Measurements from ENCODE around the gene ADAMTS17. TPM values are rescaled to one million over a fixed set of nuclear protein-coding genes. Genes with fewer than 3 reads are reported as not detected.
A peak's percentile ranks its signal among the peaks of the same experiment; 100 is the strongest.

ADAMTS17 gene
- total and polyA plus RNA-seq, 4 donors: 0.28 to 46.9 (median 9.1) TPM

- peaks cover 0 to 2% (median 0%) of the 10 kb centered on the region in 4 donors for H3K36me3 ChIP-seq (ENCODE audit: control insufficient read depth in 4 of 4, insufficient read depth in 3 of 4, low read depth in 1 of 4, low read length in 3 of 4)
- TF ChIP-seq RAD21 (IDR thresholded peaks at IDR 0.05): peak; percentile 54 to 74
- TF ChIP-seq EGR1 (IDR thresholded peaks at IDR 0.05; ENCODE audit: low read depth in 2 of 2): peak in 1 of 2 donors; percentile 14
- peak; percentile 80 for TF ChIP-seq YY1 (IDR thresholded peaks at IDR 0.05)
- peak; percentile 78 for TF ChIP-seq ZBTB33 (IDR thresholded peaks at IDR 0.05)
- TF ChIP-seq SP1 (IDR thresholded peaks at IDR 0.05): peak; percentile 90
- TF ChIP-seq HNF4A (conservative IDR thresholded peaks at IDR 0.05): peak; percentile 99 to 100
- TF ChIP-seq GABPA (IDR thresholded peaks at IDR 0.05 in 1 of 2, conservative IDR thresholded peaks at IDR 0.05 in 1 of 2): peak in 1 of 2 donors; percentile 16
- peak; percentile 54 to 81 for TF ChIP-seq JUND (IDR thresholded peaks at IDR 0.05)
- no peak for TF ChIP-seq REST (IDR thresholded peaks at IDR 0.05)
- peak; percentile 97 to 98 for TF ChIP-seq RXRA (IDR thresholded peaks at IDR 0.05)
- TF ChIP-seq NR2F2 (IDR thresholded peaks at IDR 0.05): peak; percentile 92
- TF ChIP-seq TAF1 (conservative IDR thresholded peaks at IDR 0.05): no peak
- TF ChIP-seq, protein P1, sequence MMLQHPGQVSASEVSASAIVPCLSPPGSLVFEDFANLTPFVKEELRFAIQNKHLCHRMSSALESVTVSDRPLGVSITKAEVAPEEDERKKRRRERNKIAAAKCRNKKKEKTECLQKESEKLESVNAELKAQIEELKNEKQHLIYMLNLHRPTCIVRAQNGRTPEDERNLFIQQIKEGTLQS (IDR thresholded peaks at IDR 0.05): peak; percentile 54
- TF ChIP-seq FOXA2 (IDR thresholded peaks at IDR 0.05): peak; percentile 33
- TF ChIP-seq, protein P2, sequence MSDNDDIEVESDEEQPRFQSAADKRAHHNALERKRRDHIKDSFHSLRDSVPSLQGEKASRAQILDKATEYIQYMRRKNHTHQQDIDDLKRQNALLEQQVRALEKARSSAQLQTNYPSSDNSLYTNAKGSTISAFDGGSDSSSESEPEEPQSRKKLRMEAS (IDR thresholded peaks at IDR 0.05): peak; percentile 82
- TF ChIP-seq, protein P3, sequence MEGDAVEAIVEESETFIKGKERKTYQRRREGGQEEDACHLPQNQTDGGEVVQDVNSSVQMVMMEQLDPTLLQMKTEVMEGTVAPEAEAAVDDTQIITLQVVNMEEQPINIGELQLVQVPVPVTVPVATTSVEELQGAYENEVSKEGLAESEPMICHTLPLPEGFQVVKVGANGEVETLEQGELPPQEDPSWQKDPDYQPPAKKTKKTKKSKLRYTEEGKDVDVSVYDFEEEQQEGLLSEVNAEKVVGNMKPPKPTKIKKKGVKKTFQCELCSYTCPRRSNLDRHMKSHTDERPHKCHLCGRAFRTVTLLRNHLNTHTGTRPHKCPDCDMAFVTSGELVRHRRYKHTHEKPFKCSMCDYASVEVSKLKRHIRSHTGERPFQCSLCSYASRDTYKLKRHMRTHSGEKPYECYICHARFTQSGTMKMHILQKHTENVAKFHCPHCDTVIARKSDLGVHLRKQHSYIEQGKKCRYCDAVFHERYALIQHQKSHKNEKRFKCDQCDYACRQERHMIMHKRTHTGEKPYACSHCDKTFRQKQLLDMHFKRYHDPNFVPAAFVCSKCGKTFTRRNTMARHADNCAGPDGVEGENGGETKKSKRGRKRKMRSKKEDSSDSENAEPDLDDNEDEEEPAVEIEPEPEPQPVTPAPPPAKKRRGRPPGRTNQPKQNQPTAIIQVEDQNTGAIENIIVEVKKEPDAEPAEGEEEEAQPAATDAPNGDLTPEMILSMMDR (IDR thresholded peaks at IDR 0.05; ENCODE audit: low read depth, low read length, missing input control): peak; percentile 28
- peak; percentile 55 for TF ChIP-seq FOXA1 (IDR thresholded peaks at IDR 0.05)
- TF ChIP-seq HNF4G (IDR thresholded peaks at IDR 0.05): peak; percentile 98
- peaks cover 5 to 36% (median 32%) of the 10 kb centered on the region in 4 donors for H3K4me1 ChIP-seq (ENCODE audit: control insufficient read depth in 4 of 4, insufficient read depth in 4 of 4, low read length in 3 of 4)
- no peaks in the 10 kb centered on the region for H3K27me3 ChIP-seq (ENCODE audit: control insufficient read depth in 4 of 4, insufficient read depth in 4 of 4, low read length in 3 of 4)
- no peaks in the 10 kb centered on the region for H3K9me3 ChIP-seq (ENCODE audit: control insufficient read depth in 4 of 4, low read length in 3 of 4)
- WGBS: 36% methylated on average over 20 of the region's 20 CpGs
- H3K4me3 ChIP-seq (ENCODE audit: low read depth in 1 of 3, low read length in 3 of 3): no peak overlapping the region
- DNase-seq (ENCODE audit: low spot score): no peak
- H3K27ac ChIP-seq (ENCODE audit: low read depth in 1 of 2, low read length in 2 of 2): peak overlapping the region; percentile 67 to 72
- no peak overlapping the region for H3K9ac ChIP-seq (ENCODE audit: low read depth in 1 of 2, low read length in 2 of 2)
Observed at GRCh38 chr15:100241572-100242482, 99.9 kb downstream of the ADAMTS17 start.
